Liver (tissue), 9 donors: Measurements from ENCODE around the gene SAMD4A. TPM values are rescaled to one million over a fixed set of nuclear protein-coding genes. Genes with fewer than 3 reads are reported as not detected.

Experiments
- DNase-seq: peaks from one replicate; pipeline ENCODE4 v3.0.0-alpha.2; 2017; ENCODE audit warnings: low spot score
- H3K27ac ChIP-seq, 2 donors: one replicate each; pipeline ENCODE4 v1.7.0; 2013; ENCODE audit warnings: inconsistent platforms in 2 of 2, low read length in 2 of 2, control low read depth in 1 of 2, low read depth in 1 of 2, mild to moderate bottlenecking in 1 of 2
- H3K27me3 ChIP-seq, 4 donors: one replicate each; pipeline versions ENCODE4 v1.6.1 to v1.7.0; 2013; ENCODE audit warnings: low read length in 3 of 4, inconsistent platforms in 1 of 4, mild to moderate bottlenecking in 1 of 4, moderate library complexity in 1 of 4; ENCODE audit not compliant: control insufficient read depth in 4 of 4, insufficient read depth in 4 of 4
- H3K36me3 ChIP-seq, 4 donors: one replicate each; pipeline versions ENCODE4 v1.6.1 to v1.7.0; 2013; ENCODE audit warnings: low read length in 3 of 4, mild to moderate bottlenecking in 3 of 4, low read depth in 1 of 4, moderate library complexity in 1 of 4; ENCODE audit not compliant: control insufficient read depth in 4 of 4, insufficient read depth in 3 of 4
- H3K4me1 ChIP-seq, 4 donors: one replicate each; pipeline versions ENCODE4 v1.6.1 to v1.7.0; 2013; ENCODE audit warnings: low read length in 3 of 4, mild to moderate bottlenecking in 3 of 4, moderate library complexity in 1 of 4; ENCODE audit not compliant: control insufficient read depth in 4 of 4, insufficient read depth in 4 of 4
- H3K4me3 ChIP-seq, 3 donors: one replicate each; pipeline versions ENCODE4 v1.6.1 to v1.7.0; 2013; ENCODE audit warnings: low read length in 3 of 3, control low read depth in 1 of 3, low read depth in 1 of 3, mild to moderate bottlenecking in 1 of 3
- H3K9ac ChIP-seq, 2 donors: one replicate each; pipeline ENCODE4 v1.7.0; 2013; ENCODE audit warnings: low read length in 2 of 2, mild to moderate bottlenecking in 2 of 2, moderate library complexity in 2 of 2, control low read depth in 1 of 2, low read depth in 1 of 2
- H3K9me3 ChIP-seq, 4 donors: one replicate each; pipeline versions ENCODE4 v1.6.1 to v1.7.0; 2013; ENCODE audit warnings: low read length in 3 of 4; ENCODE audit not compliant: control insufficient read depth in 4 of 4
- EGR1 ChIP-seq, 2 donors: IDR thresholded peaks; 2 replicates each; pipeline ENCODE4 v1.6.1; 2016 to 2018; ENCODE audit warnings: antibody characterized with exemption in 2 of 2, low read depth in 2 of 2
- FOXA1 ChIP-seq: IDR thresholded peaks from 2 replicates; pipeline ENCODE4 v1.6.1; 2016; ENCODE audit warnings: antibody characterized with exemption
- FOXA2 ChIP-seq: IDR thresholded peaks from 2 replicates; pipeline ENCODE4 v1.6.1; 2016; ENCODE audit warnings: antibody characterized with exemption
- GABPA ChIP-seq, 2 donors: IDR thresholded peaks in 1 of 2; conservative IDR thresholded peaks in 1 of 2; 2 replicates each; pipeline ENCODE4 v1.6.1; 2016; ENCODE audit warnings: antibody characterized with exemption in 2 of 2, mild to moderate bottlenecking in 1 of 2, moderate library complexity in 1 of 2
- HNF4A ChIP-seq, 2 donors: conservative IDR thresholded peaks; 2 replicates each; pipeline ENCODE4 v1.6.1; 2016; ENCODE audit warnings: antibody characterized with exemption in 2 of 2, mild to moderate bottlenecking in 2 of 2
- HNF4G ChIP-seq: IDR thresholded peaks from 2 replicates; pipeline ENCODE4 v1.6.1; 2016; ENCODE audit warnings: antibody characterized with exemption
- JUND ChIP-seq, 2 donors: IDR thresholded peaks; 2 replicates each; pipeline ENCODE4 v1.6.1; 2016; ENCODE audit warnings: antibody characterized with exemption in 2 of 2
- NR2F2 ChIP-seq: IDR thresholded peaks from 2 replicates; pipeline ENCODE4 v1.6.1; 2016; ENCODE audit warnings: antibody characterized with exemption
- RAD21 ChIP-seq, 2 donors: IDR thresholded peaks; 2 replicates each; pipeline ENCODE4 v1.6.1; 2016; ENCODE audit warnings: antibody characterized with exemption in 2 of 2, mild to moderate bottlenecking in 2 of 2
- RXRA ChIP-seq, 2 donors: IDR thresholded peaks; 2 replicates each; pipeline ENCODE4 v1.6.1; 2017 to 2018; ENCODE audit warnings: antibody characterized with exemption in 2 of 2, mild to moderate bottlenecking in 1 of 2
- SP1 ChIP-seq: IDR thresholded peaks from 2 replicates; pipeline ENCODE4 v1.6.1; 2018; ENCODE audit warnings: antibody characterized with exemption, mild to moderate bottlenecking
- TAF1 ChIP-seq: conservative IDR thresholded peaks from 2 replicates; pipeline ENCODE4 v1.6.1; 2016; ENCODE audit warnings: antibody characterized with exemption, mild to moderate bottlenecking
- YY1 ChIP-seq: IDR thresholded peaks from 2 replicates; pipeline ENCODE4 v1.6.1; 2016; ENCODE audit warnings: antibody characterized with exemption, mild to moderate bottlenecking
- WGBS: extraction: QIAGEN DNeasy Blood & Tissue Kit; methylation state at CpG from one replicate; pipeline ENCODE4 v1.1.7; 2013; 5-methylcytosine and 5-hydroxymethylcytosine counted together
- polyA plus RNA-seq, 2 donors: library from polyadenylated mRNA; stranded (reverse) in 1 of 2; unstranded in 1 of 2; fragments of 200-250 nt in 1 of 2; fragments of >200 nt in 1 of 2; fragmentation: Nextera tagmentation in 1 of 2; extraction: Ambion mirVana in 1 of 2; gene quantifications; one replicate each; pipeline versions ENCODE4 v1.2.1 to v1.2.3, GENCODE V29; 2013 to 2015
- total RNA-seq, 2 donors: library from RNA; depleted of rRNA; stranded (reverse); fragments of >200 nt; gene quantifications; one replicate each; pipeline ENCODE4 v1.2.3, GENCODE V29; 2014
- TF ChIP-seq, protein P1 (sequence below): IDR thresholded peaks from 2 replicates; pipeline ENCODE4 v1.6.1; 2016; ENCODE audit warnings: antibody characterized with exemption, mild to moderate bottlenecking
- TF ChIP-seq, protein P2 (sequence below): IDR thresholded peaks from 2 replicates; pipeline ENCODE4 v1.6.1; 2016; ENCODE audit warnings: antibody characterized with exemption
- TF ChIP-seq, protein P3 (sequence below): IDR thresholded peaks from 2 replicates; pipeline ENCODE4 v1.6.1; 2016; ENCODE audit warnings: antibody characterized with exemption
- TF ChIP-seq, protein P4 (sequence below): IDR thresholded peaks from 2 replicates; pipeline ENCODE4 v1.6.1; 2016; ENCODE audit warnings: antibody characterized with exemption
- TF ChIP-seq, protein P5 (sequence below): fragments of 150-350 bp; IDR thresholded peaks from 2 replicates; pipeline ENCODE4 v1.5.1; 2017; ENCODE audit warnings: improper control_type of control experiment, low read depth, low read length; ENCODE audit not compliant: missing input control
- donor health status: healthy.
- donor health status: healthy.
- donor health status: healthy.
- donor health status: healthy.
- donor health status: healthy.

SAMD4A gene
- total and polyA plus RNA-seq, 4 donors = 4.3 to 17.8 (median 8.1) TPM

DNA sequence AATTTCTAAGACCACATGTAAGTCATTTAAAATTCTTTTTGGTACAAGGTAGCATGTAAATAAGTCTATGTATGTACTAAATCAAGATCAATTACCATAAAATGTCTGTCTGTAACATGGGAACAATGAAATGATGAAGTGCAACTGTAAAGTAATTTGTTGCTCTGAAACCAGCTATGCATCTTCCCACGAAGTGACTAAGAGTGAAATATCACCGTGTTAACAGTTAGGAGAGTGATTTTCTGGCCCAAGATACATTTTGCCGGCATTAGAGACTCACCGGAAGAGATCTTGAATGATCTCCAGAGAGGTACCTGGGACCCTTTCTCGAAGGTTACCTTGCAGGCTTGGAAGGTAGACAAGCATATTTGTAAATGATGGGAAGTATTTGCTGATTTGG is 105.8 kb downstream of the SAMD4A start:
- no peak overlapping the region for H3K9ac ChIP-seq
- no peak overlapping the region for H3K27ac ChIP-seq
- WGBS = 89% methylated on average over 5 of the region's 5 CpGs
- peaks cover 0 to 3% (median 0%) of the 10 kb centered on the region in 4 donors for H3K36me3 ChIP-seq
- no peaks in the 10 kb centered on the region for H3K9me3 ChIP-seq
- H3K27me3 ChIP-seq = no peaks in the 10 kb centered on the region
- no peak overlapping the region for H3K4me3 ChIP-seq
- no peak for DNase-seq
- peaks cover 0 to 3% (median 0%) of the 10 kb centered on the region in 4 donors for H3K4me1 ChIP-seq
- TF ChIP-seq RXRA (IDR thresholded peaks at IDR 0.05) (no peak), GABPA (IDR thresholded peaks at IDR 0.05 in 1 of 2, conservative IDR thresholded peaks at IDR 0.05 in 1 of 2) (no peak), YY1 (no peak), RAD21 (IDR thresholded peaks at IDR 0.05) (no peak), HNF4G (no peak), FOXA1 (no peak), JUND (IDR thresholded peaks at IDR 0.05) (no peak), SP1 (no peak), NR2F2 (no peak), TAF1 (no peak), HNF4A (conservative IDR thresholded peaks at IDR 0.05) (no peak), FOXA2 (no peak), EGR1 (IDR thresholded peaks at IDR 0.05; ENCODE audit: low read depth in 2 of 2) (no peak)
- TF ChIP-seq, protein P1, sequence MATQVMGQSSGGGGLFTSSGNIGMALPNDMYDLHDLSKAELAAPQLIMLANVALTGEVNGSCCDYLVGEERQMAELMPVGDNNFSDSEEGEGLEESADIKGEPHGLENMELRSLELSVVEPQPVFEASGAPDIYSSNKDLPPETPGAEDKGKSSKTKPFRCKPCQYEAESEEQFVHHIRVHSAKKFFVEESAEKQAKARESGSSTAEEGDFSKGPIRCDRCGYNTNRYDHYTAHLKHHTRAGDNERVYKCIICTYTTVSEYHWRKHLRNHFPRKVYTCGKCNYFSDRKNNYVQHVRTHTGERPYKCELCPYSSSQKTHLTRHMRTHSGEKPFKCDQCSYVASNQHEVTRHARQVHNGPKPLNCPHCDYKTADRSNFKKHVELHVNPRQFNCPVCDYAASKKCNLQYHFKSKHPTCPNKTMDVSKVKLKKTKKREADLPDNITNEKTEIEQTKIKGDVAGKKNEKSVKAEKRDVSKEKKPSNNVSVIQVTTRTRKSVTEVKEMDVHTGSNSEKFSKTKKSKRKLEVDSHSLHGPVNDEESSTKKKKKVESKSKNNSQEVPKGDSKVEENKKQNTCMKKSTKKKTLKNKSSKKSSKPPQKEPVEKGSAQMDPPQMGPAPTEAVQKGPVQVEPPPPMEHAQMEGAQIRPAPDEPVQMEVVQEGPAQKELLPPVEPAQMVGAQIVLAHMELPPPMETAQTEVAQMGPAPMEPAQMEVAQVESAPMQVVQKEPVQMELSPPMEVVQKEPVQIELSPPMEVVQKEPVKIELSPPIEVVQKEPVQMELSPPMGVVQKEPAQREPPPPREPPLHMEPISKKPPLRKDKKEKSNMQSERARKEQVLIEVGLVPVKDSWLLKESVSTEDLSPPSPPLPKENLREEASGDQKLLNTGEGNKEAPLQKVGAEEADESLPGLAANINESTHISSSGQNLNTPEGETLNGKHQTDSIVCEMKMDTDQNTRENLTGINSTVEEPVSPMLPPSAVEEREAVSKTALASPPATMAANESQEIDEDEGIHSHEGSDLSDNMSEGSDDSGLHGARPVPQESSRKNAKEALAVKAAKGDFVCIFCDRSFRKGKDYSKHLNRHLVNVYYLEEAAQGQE = no peak
- TF ChIP-seq, protein P2, sequence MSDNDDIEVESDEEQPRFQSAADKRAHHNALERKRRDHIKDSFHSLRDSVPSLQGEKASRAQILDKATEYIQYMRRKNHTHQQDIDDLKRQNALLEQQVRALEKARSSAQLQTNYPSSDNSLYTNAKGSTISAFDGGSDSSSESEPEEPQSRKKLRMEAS = no peak
- TF ChIP-seq, protein P3, sequence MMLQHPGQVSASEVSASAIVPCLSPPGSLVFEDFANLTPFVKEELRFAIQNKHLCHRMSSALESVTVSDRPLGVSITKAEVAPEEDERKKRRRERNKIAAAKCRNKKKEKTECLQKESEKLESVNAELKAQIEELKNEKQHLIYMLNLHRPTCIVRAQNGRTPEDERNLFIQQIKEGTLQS = no peak
- TF ChIP-seq, protein P4, sequence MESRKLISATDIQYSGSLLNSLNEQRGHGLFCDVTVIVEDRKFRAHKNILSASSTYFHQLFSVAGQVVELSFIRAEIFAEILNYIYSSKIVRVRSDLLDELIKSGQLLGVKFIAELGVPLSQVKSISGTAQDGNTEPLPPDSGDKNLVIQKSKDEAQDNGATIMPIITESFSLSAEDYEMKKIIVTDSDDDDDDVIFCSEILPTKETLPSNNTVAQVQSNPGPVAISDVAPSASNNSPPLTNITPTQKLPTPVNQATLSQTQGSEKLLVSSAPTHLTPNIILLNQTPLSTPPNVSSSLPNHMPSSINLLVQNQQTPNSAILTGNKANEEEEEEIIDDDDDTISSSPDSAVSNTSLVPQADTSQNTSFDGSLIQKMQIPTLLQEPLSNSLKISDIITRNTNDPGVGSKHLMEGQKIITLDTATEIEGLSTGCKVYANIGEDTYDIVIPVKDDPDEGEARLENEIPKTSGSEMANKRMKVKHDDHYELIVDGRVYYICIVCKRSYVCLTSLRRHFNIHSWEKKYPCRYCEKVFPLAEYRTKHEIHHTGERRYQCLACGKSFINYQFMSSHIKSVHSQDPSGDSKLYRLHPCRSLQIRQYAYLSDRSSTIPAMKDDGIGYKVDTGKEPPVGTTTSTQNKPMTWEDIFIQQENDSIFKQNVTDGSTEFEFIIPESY = no peak
- TF ChIP-seq, protein P5, sequence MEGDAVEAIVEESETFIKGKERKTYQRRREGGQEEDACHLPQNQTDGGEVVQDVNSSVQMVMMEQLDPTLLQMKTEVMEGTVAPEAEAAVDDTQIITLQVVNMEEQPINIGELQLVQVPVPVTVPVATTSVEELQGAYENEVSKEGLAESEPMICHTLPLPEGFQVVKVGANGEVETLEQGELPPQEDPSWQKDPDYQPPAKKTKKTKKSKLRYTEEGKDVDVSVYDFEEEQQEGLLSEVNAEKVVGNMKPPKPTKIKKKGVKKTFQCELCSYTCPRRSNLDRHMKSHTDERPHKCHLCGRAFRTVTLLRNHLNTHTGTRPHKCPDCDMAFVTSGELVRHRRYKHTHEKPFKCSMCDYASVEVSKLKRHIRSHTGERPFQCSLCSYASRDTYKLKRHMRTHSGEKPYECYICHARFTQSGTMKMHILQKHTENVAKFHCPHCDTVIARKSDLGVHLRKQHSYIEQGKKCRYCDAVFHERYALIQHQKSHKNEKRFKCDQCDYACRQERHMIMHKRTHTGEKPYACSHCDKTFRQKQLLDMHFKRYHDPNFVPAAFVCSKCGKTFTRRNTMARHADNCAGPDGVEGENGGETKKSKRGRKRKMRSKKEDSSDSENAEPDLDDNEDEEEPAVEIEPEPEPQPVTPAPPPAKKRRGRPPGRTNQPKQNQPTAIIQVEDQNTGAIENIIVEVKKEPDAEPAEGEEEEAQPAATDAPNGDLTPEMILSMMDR = no peak
